Nephron (organoid): ENCODE data around the gene ZNF689.
A peak's percentile ranks its signal among the peaks of the same experiment; 100 is the strongest.

ENCODE experiments used
- H3K27ac Mint-ChIP-seq, 3 experiments: 2 replicates each; pipeline ENCODE4 v1.8.0; 2020; ENCODE audit warnings: mixed read lengths in 3 of 3, mild to moderate bottlenecking in 2 of 3, moderate library complexity in 1 of 3
- H3K27me3 Mint-ChIP-seq: 2 replicates; pipeline ENCODE4 v1.8.0; 2021; ENCODE audit warnings: low read depth, mild to moderate bottlenecking, moderate library complexity, mixed read lengths
- H3K36me3 Mint-ChIP-seq: 2 replicates; pipeline ENCODE4 v1.8.0; 2020; ENCODE audit warnings: low read depth, mixed read lengths
- H3K4me1 Mint-ChIP-seq: 2 replicates; pipeline ENCODE4 v1.8.0; 2020; ENCODE audit warnings: mixed read lengths
- H3K4me3 Mint-ChIP-seq, 3 experiments: 2 replicates each; pipeline ENCODE4 v1.8.0; 2020; ENCODE audit warnings: mild to moderate bottlenecking in 3 of 3, mixed read lengths in 3 of 3, moderate library complexity in 2 of 3
- H3K9me3 Mint-ChIP-seq: 2 replicates; pipeline ENCODE4 v1.8.0; 2020; ENCODE audit warnings: mixed read lengths
- TF ChIP-seq, protein P1 (sequence below), 3 experiments: fragments of 200-600 bp; sonication (generic); IDR thresholded peaks; one replicate each; pipeline ENCODE4 v1.5.0; 2021; ENCODE audit warnings: antibody characterized with exemption in 3 of 3; ENCODE audit not compliant: unreplicated experiment in 3 of 3

The ZNF689 gene

DNA sequence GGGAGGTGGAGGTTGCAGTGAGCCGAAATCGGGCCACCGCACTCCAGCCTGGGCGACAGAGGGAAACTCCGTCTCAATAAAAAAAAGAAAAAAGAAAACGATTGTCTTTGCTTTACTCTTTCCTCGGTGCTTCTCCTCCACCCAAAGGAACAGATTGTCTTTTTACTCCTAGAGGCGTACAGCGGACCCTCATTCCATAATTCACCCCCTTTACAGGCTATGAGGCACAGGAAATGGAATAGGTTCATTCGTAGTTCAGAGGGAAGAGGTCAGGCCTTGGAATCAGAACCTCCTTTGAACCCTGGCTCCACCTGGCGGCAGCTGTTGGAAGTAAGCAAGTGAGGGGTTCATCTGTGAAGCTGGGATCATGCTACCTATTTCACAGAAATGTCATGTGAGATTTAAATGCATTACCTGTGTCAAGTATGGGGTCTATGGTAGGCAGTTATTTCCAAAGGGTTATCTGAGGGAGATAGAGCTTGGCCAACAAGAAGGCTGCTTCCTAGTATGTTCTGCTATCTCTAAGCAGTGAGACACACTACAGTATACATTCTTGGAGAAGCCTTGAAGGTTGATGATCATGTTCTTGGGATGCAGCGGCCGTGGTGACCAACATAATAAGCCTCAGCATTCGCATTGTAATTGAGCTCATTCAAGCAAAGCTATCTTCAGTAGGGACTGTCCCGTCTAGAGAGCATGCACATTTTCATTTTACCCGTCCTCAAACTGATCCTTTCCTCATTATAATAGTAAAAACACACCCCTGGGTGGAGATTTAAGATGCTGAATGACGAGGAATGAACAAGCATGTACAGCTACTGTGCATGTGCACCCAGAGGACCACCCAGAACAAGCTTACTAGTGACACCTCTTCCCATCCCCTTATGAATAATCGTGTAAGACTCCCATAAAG, 18.7 kb upstream of the ZNF689 start:
- Mint-ChIP-seq H3K9me3 (no peaks in the 10 kb centered on the region), H3K27me3 (no peaks in the 10 kb centered on the region), H3K4me1 (peaks cover 13% of the 10 kb centered on the region), H3K27ac (peak overlapping the region; percentile 86 to 94 (median 89)), H3K4me3 (peak overlapping the region in 2 of 3 experiments; percentile 9 to 40), H3K36me3 (no peaks in the 10 kb centered on the region)
- TF ChIP-seq, protein P1, sequence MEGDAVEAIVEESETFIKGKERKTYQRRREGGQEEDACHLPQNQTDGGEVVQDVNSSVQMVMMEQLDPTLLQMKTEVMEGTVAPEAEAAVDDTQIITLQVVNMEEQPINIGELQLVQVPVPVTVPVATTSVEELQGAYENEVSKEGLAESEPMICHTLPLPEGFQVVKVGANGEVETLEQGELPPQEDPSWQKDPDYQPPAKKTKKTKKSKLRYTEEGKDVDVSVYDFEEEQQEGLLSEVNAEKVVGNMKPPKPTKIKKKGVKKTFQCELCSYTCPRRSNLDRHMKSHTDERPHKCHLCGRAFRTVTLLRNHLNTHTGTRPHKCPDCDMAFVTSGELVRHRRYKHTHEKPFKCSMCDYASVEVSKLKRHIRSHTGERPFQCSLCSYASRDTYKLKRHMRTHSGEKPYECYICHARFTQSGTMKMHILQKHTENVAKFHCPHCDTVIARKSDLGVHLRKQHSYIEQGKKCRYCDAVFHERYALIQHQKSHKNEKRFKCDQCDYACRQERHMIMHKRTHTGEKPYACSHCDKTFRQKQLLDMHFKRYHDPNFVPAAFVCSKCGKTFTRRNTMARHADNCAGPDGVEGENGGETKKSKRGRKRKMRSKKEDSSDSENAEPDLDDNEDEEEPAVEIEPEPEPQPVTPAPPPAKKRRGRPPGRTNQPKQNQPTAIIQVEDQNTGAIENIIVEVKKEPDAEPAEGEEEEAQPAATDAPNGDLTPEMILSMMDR (IDR thresholded peaks at IDR 0.05; ENCODE audit: unreplicated experiment in 3 of 3) = peak; percentile 89 to 94 (median 91)

DNA sequence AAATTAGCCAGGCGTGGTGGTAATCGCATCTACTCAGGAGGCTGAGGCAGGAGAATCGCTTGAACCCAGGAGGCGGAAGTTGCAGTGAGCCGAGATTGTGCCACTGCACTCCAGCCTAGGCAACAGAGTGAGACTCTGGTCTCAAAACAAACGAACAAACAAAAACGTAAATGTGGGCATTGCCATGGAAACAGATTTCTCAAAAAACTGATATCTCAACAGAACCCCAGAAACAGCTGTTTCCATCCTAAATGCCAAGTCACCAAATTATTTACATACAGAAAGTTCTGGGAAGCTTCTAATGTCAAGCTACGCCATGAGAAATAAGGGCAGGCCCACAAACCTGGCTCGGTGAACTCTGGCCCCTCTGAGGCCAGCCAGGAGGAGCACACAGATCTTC, 16.0 kb upstream of the ZNF689 start:
- TF ChIP-seq, protein P1 (IDR thresholded peaks at IDR 0.05; ENCODE audit: unreplicated experiment in 3 of 3) = no peak
- Mint-ChIP-seq H3K36me3 (no peaks in the 10 kb centered on the region), H3K9me3 (no peaks in the 10 kb centered on the region), H3K27me3 (no peaks in the 10 kb centered on the region), H3K27ac (no peak overlapping the region), H3K4me1 (peaks cover 39% of the 10 kb centered on the region), H3K4me3 (no peak overlapping the region)

DNA sequence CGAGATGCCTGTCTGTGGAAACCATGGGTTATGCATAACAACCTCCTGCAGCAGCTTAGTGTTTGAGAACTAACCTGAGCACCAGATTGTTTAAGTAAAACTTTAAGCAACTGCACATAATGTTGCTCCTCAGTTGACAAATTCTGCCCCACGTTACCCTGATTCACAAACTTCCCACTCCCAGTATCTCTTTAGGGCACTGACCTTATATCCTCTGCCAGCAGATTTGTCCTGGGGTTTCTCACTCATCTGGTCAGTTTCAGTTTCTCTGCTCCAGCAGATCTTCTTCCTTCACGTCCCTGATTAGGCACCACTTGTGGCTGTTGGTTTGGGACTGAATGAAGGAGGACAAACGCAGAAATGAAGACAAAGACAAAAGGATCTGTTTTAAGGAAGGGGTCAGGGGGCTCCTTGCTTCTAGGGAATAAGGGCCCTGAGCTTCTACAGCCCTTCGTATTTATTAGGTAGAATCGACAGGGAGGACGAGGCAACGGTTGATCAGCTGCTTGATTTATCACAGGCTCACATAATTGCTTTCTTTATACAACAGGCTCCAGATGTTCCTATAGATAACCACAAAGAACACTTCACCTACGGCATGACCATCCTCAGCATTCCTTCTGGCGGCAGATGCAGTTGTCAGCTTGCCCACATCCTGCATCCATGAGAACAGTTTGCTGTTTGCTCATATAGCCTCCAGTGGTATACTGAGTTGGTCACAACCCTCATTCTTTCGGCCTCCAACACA, 13.5 kb upstream of the ZNF689 start:
- peaks cover 2% of the 10 kb centered on the region for H3K9me3 Mint-ChIP-seq
- H3K4me1 Mint-ChIP-seq = peaks cover 45% of the 10 kb centered on the region

DNA sequence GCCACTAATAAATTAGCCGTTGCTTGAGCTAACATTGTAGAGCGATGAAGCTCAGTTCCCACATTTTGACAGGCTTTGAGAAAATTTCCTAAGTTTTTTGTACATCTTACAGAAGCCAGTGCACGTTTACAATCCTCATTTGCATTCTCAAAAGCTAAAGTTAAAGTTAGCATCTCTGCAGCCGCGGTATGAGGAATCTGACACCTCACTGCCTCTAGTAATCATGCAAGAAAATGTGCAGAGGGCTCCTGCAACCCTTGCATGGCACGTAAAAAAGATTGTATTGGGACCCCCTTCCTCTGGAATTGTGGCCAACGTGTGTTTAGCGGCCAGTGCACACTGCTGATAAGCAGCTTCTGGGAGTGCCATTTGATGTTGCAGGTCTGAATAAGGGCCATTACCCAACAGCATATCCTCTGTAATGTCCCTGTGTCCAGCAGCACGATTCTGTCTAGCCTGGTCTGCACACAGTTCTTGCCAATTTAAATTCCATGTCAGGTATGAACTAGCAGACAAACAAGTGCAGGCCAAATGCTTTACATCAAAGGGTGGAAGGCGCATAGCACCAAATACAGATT, 12.4 kb upstream of the ZNF689 start:
- TF ChIP-seq, protein P1 (IDR thresholded peaks at IDR 0.05; ENCODE audit: unreplicated experiment in 3 of 3) = no peak

More for the DNA sequence above, 13.5 kb upstream of the ZNF689 start:
- Mint-ChIP-seq H3K36me3 (no peaks in the 10 kb centered on the region), H3K27me3 (no peaks in the 10 kb centered on the region), H3K27ac (peak overlapping the region; percentile 87 to 97 (median 96)), H3K4me3 (no peak overlapping the region)
- TF ChIP-seq, protein P1 (IDR thresholded peaks at IDR 0.05; ENCODE audit: unreplicated experiment in 3 of 3) = no peak

DNA sequence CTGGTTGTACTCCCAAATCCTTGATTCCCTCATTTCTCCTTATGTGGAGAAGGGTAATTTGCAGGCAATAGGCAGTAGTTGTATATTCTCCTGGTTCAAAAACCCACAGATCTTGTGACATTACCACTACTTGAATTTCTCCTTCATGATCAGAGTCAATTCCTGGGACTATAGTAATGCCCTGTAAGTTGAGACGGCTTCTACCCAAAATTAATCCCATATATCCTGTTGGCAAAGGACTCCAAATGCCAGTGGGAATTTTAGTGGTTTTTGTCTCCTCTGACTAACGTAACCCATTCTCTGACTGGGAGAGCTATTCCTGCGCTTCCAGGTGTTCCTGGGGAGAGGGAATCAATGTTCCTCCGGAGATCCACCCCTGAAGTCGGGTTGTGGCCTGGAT, 11.6 kb upstream of the ZNF689 start:
- Mint-ChIP-seq H3K4me1 (peaks cover 42% of the 10 kb centered on the region), H3K36me3 (no peaks in the 10 kb centered on the region), H3K27ac (peak overlapping the region; percentile 87 to 97 (median 96)), H3K4me3 (no peak overlapping the region), H3K9me3 (peaks cover 3% of the 10 kb centered on the region), H3K27me3 (no peaks in the 10 kb centered on the region)
- TF ChIP-seq, protein P1 (IDR thresholded peaks at IDR 0.05; ENCODE audit: unreplicated experiment in 3 of 3) = no peak

More for the DNA sequence above, 12.4 kb upstream of the ZNF689 start:
- Mint-ChIP-seq H3K27me3 (no peaks in the 10 kb centered on the region), H3K4me3 (peak overlapping the region in 2 of 3 experiments; percentile 2 to 7), H3K4me1 (peaks cover 42% of the 10 kb centered on the region), H3K9me3 (peaks cover 3% of the 10 kb centered on the region), H3K36me3 (no peaks in the 10 kb centered on the region), H3K27ac (peak overlapping the region; percentile 87 to 97 (median 96))
